K562 treated with DMSO at 1 percent for 48 hours (cell line): ENCODE measurements around the gene C6orf118. TPM values are rescaled to one million over a fixed set of nuclear protein-coding genes. Genes with fewer than 3 reads are reported as not detected.

Experiments used
- total RNA-seq: library from RNA; unstranded; fragments of 300-600 nt; gene quantifications from 2 replicates; pipeline ENCODE4 v1.2.3, GENCODE V29; 2022; ENCODE audit warnings: low replicate concordance; ENCODE audit errors: extremely low read depth

C6orf118 gene
- total RNA-seq: not detected in 2 replicates

GRCh38 chr6:165308926-165309731 lies at the start of gene C6orf118:
Gene C6orf118 (minus strand): TSS chr6:165309605. CDS start chr6:165309586, 19 bp downstream.

